HCT116 (cell line): ENCODE measurements around the gene CAPRIN2. TPM values are rescaled to one million over a fixed set of nuclear protein-coding genes. Genes with fewer than 3 reads are reported as not detected.

ENCODE experiments used
- ATAC-seq: fragments of 200-7000 bp; cut with Tn5 transposase; 2 replicates; pipeline ENCODE4 v1.9.1; 2020; ENCODE audit warnings: mild to moderate bottlenecking, moderate library complexity
- BruUV-seq: library from RNA; stranded (reverse); fragments of 400-500 nt; replicated peaks from 2 replicates; lab custom pipeline; 2021; lab: Mats Ljungman, UMichigan
- CTCF ChIA-PET: fragments of 300-600 bp; sonication (Branson Sonifier 250); formaldehyde crosslinking; loops from one replicate; lab custom pipeline; 2021; ENCODE audit warnings: antibody characterized with exemption; lab: Charles Lee
- POLR2A ChIA-PET: fragments of 300-600, 350-600 bp; sonication (Branson Sonifier 250); formaldehyde crosslinking; loops from one replicate; lab custom pipeline; 2021; ENCODE audit warnings: antibody characterized with exemption; lab: Charles Lee
- RAD21 ChIA-PET, 2 experiments: fragments of 300-600 bp; sonication (Branson Sonifier 250); formaldehyde crosslinking; loops; one replicate each; lab custom pipeline; 2023; ENCODE audit warnings: low total read pairs in 2 of 2; ENCODE audit not compliant: uncharacterized antibody in 2 of 2, unreplicated experiment in 2 of 2, low non-redundant PET in 1 of 2; lab: Charles Lee
- DNase-seq: peaks from one replicate; pipeline ENCODE4 v3.0.0-alpha.2; 2010; ENCODE audit warnings: low read depth, low spot score
- H2AFZ ChIP-seq: fragments of 200-600 bp; shearing (Covaris generic), sonication (generic); 2 replicates; pipeline ENCODE4 v1.6.1; 2017; ENCODE audit warnings: low read depth, mixed run types, mixed read lengths, antibody characterized with exemption, low read length; ENCODE audit not compliant: poor library complexity, severe bottlenecking
- H3K27ac ChIP-seq: 2 replicates; pipeline ENCODE4 v1.5.1; 2012; ENCODE audit warnings: low read depth, low read length
- H3K27me3 ChIP-seq: fragments of 200-600 bp; sonication (generic); 2 replicates; pipeline ENCODE4 v1.6.1; 2016; ENCODE audit warnings: mixed run types, low read length, mixed read lengths; ENCODE audit not compliant: insufficient read depth
- H3K36me3 ChIP-seq, 2 experiments: fragments of 200-500 bp in 1 of 2; fragments of 200-600 bp in 1 of 2; sonication (Bioruptor generic) in 1 of 2; sonication (generic) in 1 of 2; 2 replicates each; pipeline versions ENCODE4 v1.5.1 to v1.6.1; 2014 to 2016; ENCODE audit warnings: low read length in 2 of 2, inconsistent platforms in 1 of 2, mixed read lengths in 1 of 2, mixed run types in 1 of 2; ENCODE audit not compliant: insufficient read depth in 2 of 2, control insufficient read depth in 1 of 2
- H3K4me1 ChIP-seq, 2 experiments: fragments of 200-600 bp in 1 of 2; sonication (generic) in 1 of 2; 2 replicates each; pipeline versions ENCODE4 v1.5.1 to v1.6.1; 2012 to 2017; ENCODE audit warnings: low read length in 2 of 2, inconsistent platforms in 1 of 2, mild to moderate bottlenecking in 1 of 2, mixed read lengths in 1 of 2, mixed run types in 1 of 2, moderate library complexity in 1 of 2; ENCODE audit not compliant: insufficient read depth in 2 of 2, control insufficient read depth in 1 of 2
- H3K4me2 ChIP-seq: fragments of 200-600 bp; sonication (generic); 2 replicates; pipeline ENCODE4 v1.6.1; 2017; ENCODE audit warnings: mixed run types, low read length, mixed read lengths
- H3K4me3 ChIP-seq, 2 experiments: fragments of 200-600 bp in 1 of 2; sonication (generic) in 1 of 2; replicated peaks in 1 of 2; 2 replicates each; pipeline ENCODE4 v1.5.1; 2011 to 2016; ENCODE audit warnings: low read length in 2 of 2, control low read depth in 1 of 2, low read depth in 1 of 2, mild to moderate bottlenecking in 1 of 2, mixed read lengths in 1 of 2, mixed run types in 1 of 2
- H3K79me2 ChIP-seq: fragments of 200-600 bp; sonication (generic); 2 replicates; pipeline ENCODE4 v1.6.1; 2017; ENCODE audit warnings: mild to moderate bottlenecking, mixed run types, low read length, moderate library complexity, mixed read lengths; ENCODE audit not compliant: insufficient read depth
- H3K9ac ChIP-seq: fragments of 200-600 bp; sonication (generic); 2 replicates; pipeline ENCODE4 v1.6.1; 2016; ENCODE audit warnings: low read length, mixed read lengths
- H3K9me2 ChIP-seq: fragments of 200-600 bp; sonication (generic), shearing (Covaris generic); 2 replicates; pipeline ENCODE4 v1.6.1; 2017; ENCODE audit warnings: mixed run types, mild to moderate bottlenecking, moderate library complexity; ENCODE audit not compliant: insufficient read depth
- H3K9me3 ChIP-seq, 2 experiments: fragments of 200-500 bp in 1 of 2; fragments of 200-600 bp in 1 of 2; sonication (Bioruptor generic) in 1 of 2; sonication (generic) in 1 of 2; 2 replicates each; pipeline ENCODE4 v1.6.1; 2014 to 2017; ENCODE audit warnings: low read length in 2 of 2, mixed read lengths in 2 of 2, inconsistent platforms in 1 of 2, low read depth in 1 of 2, mild to moderate bottlenecking in 1 of 2, mixed run types in 1 of 2, moderate library complexity in 1 of 2; ENCODE audit not compliant: control insufficient read depth in 1 of 2, insufficient read depth in 1 of 2
- H4K20me1 ChIP-seq: fragments of 200-600 bp; sonication (generic), shearing (Covaris generic); 2 replicates; pipeline ENCODE4 v1.6.1; 2017; ENCODE audit warnings: mixed run types, mild to moderate bottlenecking, moderate library complexity; ENCODE audit not compliant: insufficient read depth
- ATF3 ChIP-seq: IDR thresholded peaks from 2 replicates; pipeline ENCODE4 v1.6.1; 2012
- CEBPB ChIP-seq: IDR thresholded peaks from 2 replicates; pipeline ENCODE4 v1.6.1; 2012; ENCODE audit warnings: low read depth
- FOSL1 ChIP-seq: IDR thresholded peaks from 2 replicates; pipeline ENCODE4 v1.6.1; 2012; ENCODE audit warnings: low read depth
- JUND ChIP-seq: IDR thresholded peaks from 2 replicates; pipeline ENCODE4 v1.6.1; 2012
- REST ChIP-seq: IDR thresholded peaks from 2 replicates; pipeline ENCODE4 v1.6.1; 2012; ENCODE audit warnings: low read depth
- SIN3A ChIP-seq: IDR thresholded peaks from 2 replicates; pipeline ENCODE4 v1.6.1; 2012; ENCODE audit warnings: low read depth
- SP1 ChIP-seq: IDR thresholded peaks from 2 replicates; pipeline ENCODE4 v1.6.1; 2012; ENCODE audit warnings: low read depth
- SRF ChIP-seq: IDR thresholded peaks from 2 replicates; pipeline ENCODE4 v1.6.1; 2012; ENCODE audit warnings: low read depth
- ZFX ChIP-seq: fragments of 450-650 bp; IDR thresholded peaks from 2 replicates; pipeline ENCODE4 v1.6.1; 2017
- ZNF274 ChIP-seq: fragments of 200-500 bp; sonication (Bioruptor generic); IDR thresholded peaks from 2 replicates; pipeline ENCODE4 v1.6.1; 2014; ENCODE audit warnings: mild to moderate bottlenecking, low read depth, low read length, inconsistent platforms
- intact Hi-C: fragments of 100-400 bp; cut with micrococcal nuclease; formaldehyde crosslinking; loops from 2 replicates; pipeline ENCODE4 v1.10.0; 2022
- total RNA-seq: library from RNA; stranded (reverse); gene quantifications from one replicate; pipeline ENCODE4 v1.2.1, GENCODE V29; 2021; ENCODE audit not compliant: unreplicated experiment

CAPRIN2 gene
- total RNA-seq, 1 experiment from 2014 or later, result 30.8 TPM

GRCh38 chr12:30726647-30727046 lies 28.1 kb downstream of the CAPRIN2 start:
- ChIA-PET CTCF (interaction anchor here (0.6 kb wide), 1 partner anchor 1441 kb away, joined by 3 read pairs; no protein-coding TSS in a partner anchor), POLR2A (no interaction called here), RAD21 (no interaction called here)
- Histone ChIP-seq H3K36me3 (peaks cover 8 to 9% of the 10 kb centered on the region in 2 experiments; a peak in 2 of 4 replicates), H2AFZ (no peak overlapping the region), H3K9me3 (no peaks in the 10 kb centered on the region), H3K4me3 (no peak overlapping the region), H3K79me2 (peaks cover 8% of the 10 kb centered on the region), H3K4me1 (peaks cover 15 to 17% of the 10 kb centered on the region in 2 experiments), H3K27me3 (no peaks in the 10 kb centered on the region), H3K9me2 (no peaks in the 10 kb centered on the region), H4K20me1 (no peaks in the 10 kb centered on the region), H3K27ac (no peak overlapping the region), H3K4me2 (peak overlapping the region; percentile 65), H3K9ac (no peak overlapping the region)
- intact Hi-C loops, result no loop called here
- BruUV-seq, result no TSS peak
- ATAC-seq, result no peak
- TF ChIP-seq ZNF274, result no peak
- TF ChIP-seq JUND, result no peak
- TF ChIP-seq REST, result no peak
- TF ChIP-seq SP1, result no peak
- TF ChIP-seq SRF, result no peak
- DNase-seq, result no peak

- RAD21 ChIA-PET, result no interaction called here
- Histone ChIP-seq H3K9me2 (no peaks in the 10 kb centered on the region), H3K27me3 (no peaks in the 10 kb centered on the region), H3K9ac (peak overlapping the region; percentile 18), H3K79me2 (peaks cover 8% of the 10 kb centered on the region), H4K20me1 (no peaks in the 10 kb centered on the region), H3K4me3 (peak overlapping the region in 1 of 2 experiments; percentile 24; a peak in 2 of 4 replicates), H3K4me1 (peaks cover 15 to 17% of the 10 kb centered on the region in 2 experiments), H3K36me3 (peaks cover 7 to 9% of the 10 kb centered on the region in 2 experiments; a peak in 2 of 4 replicates), H3K4me2 (peak overlapping the region; percentile 65), H2AFZ (no peak overlapping the region), H3K9me3 (no peaks in the 10 kb centered on the region), H3K27ac (peak overlapping the region; percentile 43; the same call in 1 of the 2 replicates)
- DNase-seq (peak; percentile 54), ATAC-seq (peak; percentile 90)
- intact Hi-C loops, result no loop called here
- CTCF ChIA-PET, result no interaction called here
- peak; percentile 29; the same call in 1 of the 2 replicates for TF ChIP-seq SIN3A
- TF ChIP-seq ZFX, result no peak
- TF ChIP-seq JUND, result peak; percentile 92
- peak; percentile 43 for TF ChIP-seq SP1
- TF ChIP-seq ATF3, result 0 out of 2 replicates have a peak, but pooled peaks have one; percentile 41
- TF ChIP-seq REST, result no peak
- peak; percentile 50; the same call in 1 of the 2 replicates for TF ChIP-seq CEBPB
- TF ChIP-seq FOSL1, result peak; percentile 95
- no peak for TF ChIP-seq SRF
- POLR2A ChIA-PET, result interaction anchor here (1.1 kb wide), 1 partner anchor 29 kb away, joined by 4 read pairs; the partner anchor contains the start of gene CAPRIN2
- no TSS peak for BruUV-seq
Observed at GRCh38 chr12:30725739-30726138, 29.0 kb downstream of the CAPRIN2 start.
